Heart left ventricle (tissue), 16 donors: ENCODE results near the gene USP1. TPM values are rescaled to one million over a fixed set of nuclear protein-coding genes. Genes with fewer than 3 reads are reported as not detected.

Experiments used
- ATAC-seq, 4 donors: fragments of 200-7000 bp; cut with Tn5 transposase; one replicate each; pipeline ENCODE4 v1.9.1; 2020 to 2022; ENCODE audit warnings: moderate library complexity in 4 of 4, mild to moderate bottlenecking in 3 of 4, moderate number of reproducible peaks in 1 of 4
- DNase-seq, 5 donors: peaks; one replicate each; pipeline ENCODE4 v3.0.0-alpha.2; 2020
- H3K27ac ChIP-seq, 12 donors: fragments of 200-600 bp; sonication (generic) in 4 of 12; one replicate each; pipeline versions ENCODE4 v1.5.0 to v1.8.0; 2016 to 2022; ENCODE audit warnings: mild to moderate bottlenecking in 2 of 12
- H3K27me3 ChIP-seq, 9 donors: fragments of 200-600 bp; sonication (generic) in 2 of 9; one replicate each; pipeline versions ENCODE4 v1.5.1 to v1.8.0; 2016 to 2022; ENCODE audit warnings: mild to moderate bottlenecking in 3 of 9
- H3K36me3 ChIP-seq, 9 donors: fragments of 200-600 bp; sonication (generic) in 2 of 9; one replicate each; pipeline versions ENCODE4 v1.5.0 to v1.8.0; 2018 to 2022; ENCODE audit warnings: mild to moderate bottlenecking in 2 of 9
- H3K4me1 ChIP-seq, 12 donors: fragments of 200-600 bp; sonication (generic) in 4 of 12; one replicate each; pipeline versions ENCODE4 v1.5.0 to v1.8.0; 2016 to 2022; ENCODE audit warnings: mild to moderate bottlenecking in 3 of 12
- H3K4me3 ChIP-seq, 12 donors: fragments of 200-600 bp; sonication (generic) in 4 of 12; one replicate each; pipeline versions ENCODE4 v1.5.0 to v1.8.0; 2017 to 2022; ENCODE audit warnings: mild to moderate bottlenecking in 9 of 12, moderate library complexity in 4 of 12
- H3K9me3 ChIP-seq, 12 donors: fragments of 200-600 bp; sonication (generic) in 4 of 12; one replicate each; pipeline versions ENCODE4 v1.5.0 to v1.8.0; 2016 to 2022; ENCODE audit warnings: mild to moderate bottlenecking in 1 of 12
- POLR2A ChIP-seq, 2 donors: fragments of 450-650 bp; IDR thresholded peaks; one replicate each; pipeline ENCODE4 v1.6.1; 2017; ENCODE audit warnings: antibody characterized with exemption in 2 of 2, mild to moderate bottlenecking in 2 of 2, moderate library complexity in 2 of 2
- WGBS, 4 donors: extraction: QIAGEN DNeasy Blood & Tissue Kit in 2 of 4; methylation state at CpG; one replicate each; pipeline versions ENCODE4 v1.1.5 to v1.1.7; 2013 to 2018; 5-methylcytosine and 5-hydroxymethylcytosine counted together
- intact Hi-C, 10 donors: fragments of 100-400 bp; cut with DNase I; formaldehyde crosslinking; loops; one replicate each; pipeline versions ENCODE4 v1.11.1 to v1.14.2; 2022
- polyA plus RNA-seq, 2 donors: library from polyadenylated mRNA; stranded (reverse); fragments of 200-250 nt; gene quantifications; one replicate each; pipeline ENCODE4 v1.2.3, GENCODE V29; 2013
- total RNA-seq, 9 donors: library from RNA; depleted of rRNA in 2 of 9; stranded (reverse); fragments of >200 nt in 2 of 9; fragmentation: NEBNext Ultra II Directional in 3 of 9; extraction: Animal tissue kit (Norgen Biotek cat#: 25700) in 3 of 9; gene quantifications; one replicate each; pipeline versions ENCODE4 v1.1.0 to v1.2.4, GENCODE V29; 2016 to 2023
- TF ChIP-seq, protein P1 (sequence below), 12 donors: fragments of 200-600 bp; sonication (generic) in 4 of 12; IDR thresholded peaks; one replicate each; pipeline versions ENCODE4 v1.5.0 to v1.8.0; 2018 to 2022; ENCODE audit warnings: antibody characterized with exemption in 12 of 12, mild to moderate bottlenecking in 5 of 12
- donor health status: ischemic (EF 13 %, LVEDD 7.1; RV severe dilation, severe dysfunction).
- donor health status: healthy with polysubstance abuse.
- donor health status: DM: no; HTN: yes; CAD: no.
- donor health status: DM: no; HTN: no; CAD: no.
- donor health status: ischemic (EF 25% LVEDD 6.9; RV normal size, moderate dysfunction).
- donor health status: ischemic (EF 25% LVEDD 5.7; RV mildly dilated, moderate dysfunction).
- donor health status: healthy.
- donor health status: DM: yes; HTN: yes; CAD: no.
- donor health status: ischemic (EF 35%, LVEDD 5.7; RV mildly dilated, moderate dysfunction).
- donor health status: nonischemic (EF 11% LVEDD 7.7; RV severe dilation, severe dysfunction).
- donor health status: DM: yes; HTN: yes; CAD: no.
- donor health status: PGD.
- donor health status: ischemic (EF 29% LVEDD 5.4; RV normal size, mild dysfunction).
- donor health status: nonischemic (EF 23%, LVEDD 6.1; RV moderate dilation, normal function).

Gene USP1
- total and polyA plus RNA-seq, 11 donors, result 4.8 to 17.9 (median 12.7) TPM

DNA sequence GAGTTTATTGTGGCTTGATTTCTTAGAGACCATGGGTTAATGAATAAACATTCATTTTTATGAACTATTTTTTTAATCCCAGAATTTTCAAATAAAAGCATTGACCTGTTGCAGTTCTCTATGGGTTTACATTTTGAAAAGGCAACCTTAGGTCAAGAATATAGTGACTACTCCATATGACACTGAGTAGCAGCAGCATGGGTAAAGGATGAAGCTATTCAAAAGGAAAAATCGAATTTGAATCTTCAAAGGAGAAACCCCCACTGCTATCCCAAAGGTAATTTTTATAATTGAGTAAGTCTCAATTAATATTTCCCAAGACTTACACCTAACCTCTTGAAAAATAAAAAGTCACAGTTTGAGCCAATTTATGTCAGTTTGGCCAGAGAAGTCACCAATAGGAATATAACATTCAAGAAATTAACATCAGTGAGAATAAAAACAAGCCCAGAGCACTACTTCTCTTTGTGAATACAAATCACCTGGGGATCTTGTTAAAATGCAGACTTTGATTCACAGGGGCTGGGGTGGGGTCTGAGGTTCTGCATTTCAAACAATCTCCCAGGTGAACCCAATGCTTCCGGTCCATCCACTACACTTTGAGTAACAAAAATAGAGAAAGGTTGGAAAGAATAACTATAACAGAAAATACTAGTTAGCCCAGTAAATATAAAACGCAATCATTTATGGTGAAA lies 39.8 kb downstream of the USP1 start:
- no peak overlapping the region for H3K4me3 ChIP-seq
- H3K36me3 ChIP-seq, result peaks cover 0 to 77% (median 41%) of the 10 kb centered on the region in 9 donors
- DNase-seq (no peak), ATAC-seq (no peak)
- WGBS, 4 donors, result 79 to 87% (median 82%) methylated on average over 3 of the region's 3 CpGs
- H3K9me3 ChIP-seq, result no peaks in the 10 kb centered on the region
- intact Hi-C loops, result no loop called here
- H3K27me3 ChIP-seq, result no peaks in the 10 kb centered on the region
- no peak overlapping the region for H3K27ac ChIP-seq
- no peaks in the 10 kb centered on the region for H3K4me1 ChIP-seq
- TF ChIP-seq, protein P1, sequence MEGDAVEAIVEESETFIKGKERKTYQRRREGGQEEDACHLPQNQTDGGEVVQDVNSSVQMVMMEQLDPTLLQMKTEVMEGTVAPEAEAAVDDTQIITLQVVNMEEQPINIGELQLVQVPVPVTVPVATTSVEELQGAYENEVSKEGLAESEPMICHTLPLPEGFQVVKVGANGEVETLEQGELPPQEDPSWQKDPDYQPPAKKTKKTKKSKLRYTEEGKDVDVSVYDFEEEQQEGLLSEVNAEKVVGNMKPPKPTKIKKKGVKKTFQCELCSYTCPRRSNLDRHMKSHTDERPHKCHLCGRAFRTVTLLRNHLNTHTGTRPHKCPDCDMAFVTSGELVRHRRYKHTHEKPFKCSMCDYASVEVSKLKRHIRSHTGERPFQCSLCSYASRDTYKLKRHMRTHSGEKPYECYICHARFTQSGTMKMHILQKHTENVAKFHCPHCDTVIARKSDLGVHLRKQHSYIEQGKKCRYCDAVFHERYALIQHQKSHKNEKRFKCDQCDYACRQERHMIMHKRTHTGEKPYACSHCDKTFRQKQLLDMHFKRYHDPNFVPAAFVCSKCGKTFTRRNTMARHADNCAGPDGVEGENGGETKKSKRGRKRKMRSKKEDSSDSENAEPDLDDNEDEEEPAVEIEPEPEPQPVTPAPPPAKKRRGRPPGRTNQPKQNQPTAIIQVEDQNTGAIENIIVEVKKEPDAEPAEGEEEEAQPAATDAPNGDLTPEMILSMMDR (IDR thresholded peaks at IDR 0.05), result no peak

DNA sequence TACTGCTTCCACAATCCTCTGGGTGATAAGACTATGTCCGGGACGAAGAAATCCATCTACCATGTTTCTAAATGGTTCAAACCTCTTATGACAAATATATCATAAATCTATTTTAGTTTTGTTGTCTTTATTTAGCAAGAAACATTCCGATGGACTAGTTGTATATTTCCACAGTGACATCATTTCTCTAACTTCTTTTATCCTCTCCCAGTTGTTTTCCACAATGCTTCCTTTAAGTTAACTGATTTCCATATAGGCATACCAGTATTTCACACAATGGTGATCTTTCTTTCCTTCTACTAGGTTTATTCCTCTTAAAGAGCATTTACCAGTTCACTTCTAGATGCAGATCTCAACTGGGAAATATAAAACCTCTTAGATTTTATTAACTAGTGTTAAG lies 44.8 kb downstream of the USP1 start:
- Histone ChIP-seq H3K27ac (no peak overlapping the region), H3K9me3 (no peaks in the 10 kb centered on the region), H3K4me1 (no peaks in the 10 kb centered on the region), H3K4me3 (no peak overlapping the region), H3K27me3 (no peaks in the 10 kb centered on the region), H3K36me3 (peaks cover 0 to 38% (median 8%) of the 10 kb centered on the region in 9 donors)
- DNase-seq (no peak), ATAC-seq (no peak)
- TF ChIP-seq POLR2A (IDR thresholded peaks at IDR 0.05), result no peak
- TF ChIP-seq, protein P1 (IDR thresholded peaks at IDR 0.05), result no peak
- intact Hi-C loops, result no loop called here
- 71 to 84% (median 77%) methylated on average over 3 of the region's 3 CpGs for WGBS, 4 donors

DNA sequence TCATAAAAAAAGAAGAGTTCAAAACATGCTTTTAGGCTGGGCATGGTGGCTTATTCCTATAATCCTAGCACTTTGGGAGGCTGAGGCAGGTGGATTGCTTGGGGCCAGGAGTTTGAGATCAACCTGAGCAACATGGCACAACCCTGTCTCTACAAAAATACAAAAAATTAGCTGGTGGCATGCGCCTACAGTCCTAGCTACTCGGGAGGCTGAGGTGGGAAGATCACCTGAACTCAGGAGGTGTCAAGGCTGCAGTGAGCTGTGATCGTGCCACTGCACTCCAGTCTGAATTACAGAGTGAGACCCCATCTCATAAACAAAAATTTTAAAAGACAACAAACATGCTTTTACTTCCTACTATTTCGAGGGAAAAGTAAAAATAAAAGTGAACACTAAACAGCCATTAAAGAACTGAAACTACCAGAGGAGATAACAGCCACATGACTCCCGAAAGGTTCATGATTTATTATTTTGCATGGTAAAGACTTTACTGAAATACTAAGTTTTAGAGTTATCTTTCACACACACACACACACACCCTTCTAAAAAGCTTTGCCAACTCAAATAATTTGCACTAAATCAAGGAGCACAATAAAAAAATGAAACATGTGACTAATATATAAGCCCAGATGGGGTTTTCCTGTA lies 48.1 kb downstream of the USP1 start:
- Histone ChIP-seq H3K4me3 (no peak overlapping the region), H3K36me3 (peaks cover 0 to 52% (median 10%) of the 10 kb centered on the region in 9 donors)
- no peak for DNase-seq

DNA sequence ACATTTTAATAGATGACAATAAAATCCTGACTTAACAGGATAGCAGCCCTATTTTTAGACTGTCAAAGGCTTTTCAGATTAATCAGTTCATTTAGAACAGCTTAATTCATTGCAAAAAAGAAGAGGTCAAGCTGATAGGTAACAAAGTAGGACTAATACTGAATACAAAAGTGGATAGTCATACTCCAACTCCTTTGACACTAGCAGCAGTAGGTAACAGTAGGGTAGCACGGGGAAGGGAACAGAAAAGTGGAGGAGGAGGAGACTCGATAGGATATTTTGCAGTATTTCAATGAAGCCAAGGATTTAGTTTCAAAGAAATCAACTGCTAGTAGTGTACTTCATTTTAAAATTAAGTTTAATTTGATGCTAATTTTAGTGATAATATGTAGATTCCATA lies 51.1 kb downstream of the USP1 start:
- H3K36me3 ChIP-seq, result peaks cover 0 to 69% (median 21%) of the 10 kb centered on the region in 9 donors
- no peaks in the 10 kb centered on the region for H3K4me1 ChIP-seq
- DNase-seq (no peak), ATAC-seq (no peak)
- intact Hi-C loops, result no loop called here
- no peaks in the 10 kb centered on the region for H3K27me3 ChIP-seq
- H3K9me3 ChIP-seq, result no peaks in the 10 kb centered on the region
- H3K4me3 ChIP-seq, result no peak overlapping the region
- H3K27ac ChIP-seq, result no peak overlapping the region
- TF ChIP-seq, protein P1 (IDR thresholded peaks at IDR 0.05), result no peak
- no peak for TF ChIP-seq POLR2A (IDR thresholded peaks at IDR 0.05)
- 82 to 90% (median 88%) methylated on average over 2 of the region's 2 CpGs for WGBS, 4 donors

More for the DNA sequence above, 48.1 kb downstream of the USP1 start:
- intact Hi-C loops, result no loop called here
- no peaks in the 10 kb centered on the region for H3K27me3 ChIP-seq
- H3K27ac ChIP-seq, result no peak overlapping the region
- no peaks in the 10 kb centered on the region for H3K9me3 ChIP-seq
- 83 to 93% (median 86%) methylated on average over 5 of the region's 5 CpGs for WGBS, 4 donors
- no peak for TF ChIP-seq POLR2A (IDR thresholded peaks at IDR 0.05)
- TF ChIP-seq, protein P1 (IDR thresholded peaks at IDR 0.05), result no peak
- no peaks in the 10 kb centered on the region for H3K4me1 ChIP-seq
- ATAC-seq, result no peak
